HCT116 (cell line): Measurements from ENCODE around the gene KISS1R.

Experiments
- CTCF ChIP-seq, 3 experiments: fragments of 200-600 bp in 1 of 3; sonication (generic) in 1 of 3; IDR thresholded peaks in 2 of 3; conservative IDR thresholded peaks in 1 of 3; 2 replicates each; pipeline ENCODE4 v1.5.1; 2012 to 2017; ENCODE audit warnings: low read depth in 2 of 3, low read length in 2 of 3, antibody characterized with exemption in 1 of 3, borderline replicate concordance in 1 of 3, control low read depth in 1 of 3, mild to moderate bottlenecking in 1 of 3, mixed read lengths in 1 of 3, mixed run types in 1 of 3, moderate library complexity in 1 of 3; ENCODE audit not compliant: insufficient read depth in 1 of 3
- POLR2A ChIP-seq: IDR thresholded peaks from 2 replicates; pipeline ENCODE4 v1.7.0; 2011; ENCODE audit warnings: borderline replicate concordance; ENCODE audit not compliant: insufficient read depth, insufficient read length; ENCODE audit errors: extremely low read depth
- RAD21 ChIP-seq: IDR thresholded peaks from 2 replicates; pipeline ENCODE4 v1.6.1; 2012; ENCODE audit warnings: low read depth, mild to moderate bottlenecking
- REST ChIP-seq: IDR thresholded peaks from 2 replicates; pipeline ENCODE4 v1.6.1; 2012; ENCODE audit warnings: low read depth

- TF ChIP-seq CTCF (IDR thresholded peaks at IDR 0.05 in 2 of 3, conservative IDR thresholded peaks at IDR 0.05 in 1 of 3; ENCODE audit: borderline replicate concordance in 1 of 3, insufficient read depth in 1 of 3, low read depth in 2 of 3, low read length in 2 of 3) = no peak
- no peak for TF ChIP-seq REST
- TF ChIP-seq RAD21 = no peak
- TF ChIP-seq POLR2A = no peak
Measured at GRCh38 chr19:962683-963400, 45.7 kb downstream of the KISS1R start.
